HEK293T (cell line): ENCODE measurements around the gene PLXDC1.

Source experiments
- ARNT ChIP-seq: fragments of 450-650 bp; IDR thresholded peaks from 2 replicates; pipeline ENCODE4 v1.6.1; 2017; ENCODE audit warnings: mild to moderate bottlenecking
- BHLHE40 ChIP-seq: fragments of 450-650 bp; IDR thresholded peaks from 2 replicates; pipeline ENCODE4 v1.6.1; 2016; ENCODE audit warnings: mild to moderate bottlenecking, moderate library complexity, borderline replicate concordance
- CTBP1 ChIP-seq: fragments of 450-650 bp; IDR thresholded peaks from 2 replicates; pipeline ENCODE4 v1.6.1; 2016; ENCODE audit warnings: borderline replicate concordance
- ELF4 ChIP-seq: fragments of 450-650 bp; IDR thresholded peaks from 2 replicates; pipeline ENCODE4 v1.6.1; 2017; ENCODE audit warnings: antibody characterized with exemption
- FOXA1 ChIP-seq: fragments of 450-650 bp; IDR thresholded peaks from 2 replicates; pipeline ENCODE4 v1.6.1; 2016; ENCODE audit warnings: mild to moderate bottlenecking
- FOXK2 ChIP-seq: fragments of 450-650 bp; IDR thresholded peaks from 2 replicates; pipeline ENCODE4 v1.6.1; 2016; ENCODE audit warnings: mild to moderate bottlenecking
- FOXM1 ChIP-seq: fragments of 450-650 bp; IDR thresholded peaks from 2 replicates; pipeline ENCODE4 v1.6.1; 2017; ENCODE audit warnings: mild to moderate bottlenecking, borderline replicate concordance
- HDGF ChIP-seq: fragments of 450-650 bp; IDR thresholded peaks from 2 replicates; pipeline ENCODE4 v1.6.1; 2017; ENCODE audit warnings: antibody characterized with exemption, borderline replicate concordance
- L3MBTL2 ChIP-seq: fragments of 450-650 bp; conservative IDR thresholded peaks from 2 replicates; pipeline ENCODE4 v1.6.1; 2016; ENCODE audit warnings: mild to moderate bottlenecking
- NFRKB ChIP-seq: fragments of 450-650 bp; IDR thresholded peaks from 2 replicates; pipeline ENCODE4 v1.6.1; 2016; ENCODE audit warnings: mild to moderate bottlenecking, moderate library complexity
- SP1 ChIP-seq: fragments of 450-650 bp; IDR thresholded peaks from 2 replicates; pipeline ENCODE4 v1.6.1; 2017
- SUZ12 ChIP-seq: fragments of 450-650 bp; IDR thresholded peaks from 2 replicates; pipeline ENCODE4 v1.6.1; 2016; ENCODE audit warnings: mild to moderate bottlenecking
- ZNF384 ChIP-seq: fragments of 450-650 bp; IDR thresholded peaks from 2 replicates; pipeline ENCODE4 v1.6.1; 2016
- TF ChIP-seq, protein P1 (sequence below): fragments of 450-650 bp; IDR thresholded peaks from 2 replicates; pipeline ENCODE4 v1.6.1; 2016

DNA sequence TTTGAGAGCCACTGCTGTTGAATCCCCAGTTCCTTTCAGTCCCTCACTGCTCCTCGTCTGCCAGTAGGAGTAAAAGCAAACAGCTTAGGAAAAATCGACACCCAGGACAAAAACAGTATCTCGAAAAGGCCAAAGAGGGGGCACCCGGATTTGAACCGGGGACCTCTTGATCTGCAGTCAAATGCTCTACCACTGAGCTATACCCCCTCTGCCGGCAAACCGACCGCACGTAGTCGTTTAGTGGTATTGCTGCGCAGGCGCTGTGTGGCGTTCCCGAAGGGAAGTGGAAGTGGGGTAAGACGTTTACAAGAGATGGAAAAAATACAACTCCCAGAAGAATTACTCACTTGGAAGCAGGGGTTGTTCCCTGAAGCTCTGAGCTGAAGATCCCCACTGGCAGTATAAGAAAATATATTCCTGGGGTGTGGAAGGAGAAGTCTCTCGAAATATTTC, 2.2 kb upstream of the PLXDC1 start:
- TF ChIP-seq ZNF384: no peak
- no peak for TF ChIP-seq FOXA1
- TF ChIP-seq CTBP1: no peak
- no peak for TF ChIP-seq FOXM1
- TF ChIP-seq SUZ12: no peak
- no peak for TF ChIP-seq SP1
- no peak for TF ChIP-seq ELF4
- no peak for TF ChIP-seq HDGF
- no peak for TF ChIP-seq NFRKB
- no peak for TF ChIP-seq L3MBTL2
- no peak for TF ChIP-seq FOXK2
- no peak for TF ChIP-seq ARNT
- TF ChIP-seq BHLHE40: no peak
- TF ChIP-seq, protein P1, sequence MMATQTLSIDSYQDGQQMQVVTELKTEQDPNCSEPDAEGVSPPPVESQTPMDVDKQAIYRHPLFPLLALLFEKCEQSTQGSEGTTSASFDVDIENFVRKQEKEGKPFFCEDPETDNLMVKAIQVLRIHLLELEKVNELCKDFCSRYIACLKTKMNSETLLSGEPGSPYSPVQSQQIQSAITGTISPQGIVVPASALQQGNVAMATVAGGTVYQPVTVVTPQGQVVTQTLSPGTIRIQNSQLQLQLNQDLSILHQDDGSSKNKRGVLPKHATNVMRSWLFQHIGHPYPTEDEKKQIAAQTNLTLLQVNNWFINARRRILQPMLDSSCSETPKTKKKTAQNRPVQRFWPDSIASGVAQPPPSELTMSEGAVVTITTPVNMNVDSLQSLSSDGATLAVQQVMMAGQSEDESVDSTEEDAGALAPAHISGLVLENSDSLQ: no peak
